ENCODE measurements around the gene EPHB1.

The EPHB1 gene

GRCh38 chr3:134857776-134858362 lies 62.8 kb downstream of the EPHB1 start:
- no peak overlapping the region for H3K4me3 ChIP-seq (ENCODE audit: low read depth, low read length)
- no peak for TF ChIP-seq CTCF (IDR thresholded peaks at IDR 0.05; ENCODE audit: low read depth, low read length, missing control alignments)
- DNase-seq (ENCODE audit: low read depth): no peak
- in situ Hi-C loops (cut with HindIII; ENCODE audit: low sequenced_read_pairs): no loop called here

DNA sequence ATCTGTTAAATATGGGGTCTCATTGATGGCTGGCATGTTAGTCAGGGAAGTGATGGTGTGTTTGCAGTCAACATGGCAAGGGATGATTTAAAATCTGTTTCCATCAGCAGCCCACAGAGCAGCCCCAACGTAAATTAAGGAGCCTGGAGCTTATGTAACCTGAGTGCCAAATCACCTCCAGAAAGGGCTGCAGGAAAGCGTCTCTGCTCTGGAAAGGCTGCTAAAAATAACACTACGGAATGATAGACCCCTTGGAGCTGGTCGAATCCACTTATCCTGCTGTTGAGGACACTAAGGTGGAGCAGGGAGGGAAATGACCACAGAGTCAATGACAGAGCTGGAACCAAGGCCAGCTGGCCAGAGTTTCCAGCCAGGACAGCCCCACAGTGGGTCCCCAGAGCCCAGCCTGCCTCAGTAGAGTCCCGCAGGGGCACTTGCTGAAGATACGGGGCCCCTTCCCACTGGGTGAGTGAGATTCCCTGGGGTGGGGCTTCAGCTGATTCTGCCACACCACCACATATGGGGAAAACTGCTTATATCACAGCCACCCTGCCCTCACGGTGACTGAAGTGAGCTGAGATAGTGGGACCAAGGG lies 63.5 kb downstream of the EPHB1 start:
- H3K4me3 ChIP-seq (ENCODE audit: low read depth, low read length): no peak overlapping the region
- in situ Hi-C loops (cut with HindIII; ENCODE audit: low sequenced_read_pairs): no loop called here

GRCh38 chr3:134859341-134859740 lies 64.3 kb downstream of the EPHB1 start:
- TF ChIP-seq CTCF (IDR thresholded peaks at IDR 0.05; ENCODE audit: low read depth, low read length, missing control alignments): no peak
- no peak overlapping the region for H3K4me3 ChIP-seq (ENCODE audit: low read depth, low read length)
- in situ Hi-C loops (cut with HindIII; ENCODE audit: low sequenced_read_pairs): no loop called here

More for the DNA sequence above, 63.5 kb downstream of the EPHB1 start:
- no peak for TF ChIP-seq CTCF (IDR thresholded peaks at IDR 0.05; ENCODE audit: low read depth, low read length, missing control alignments)
- no peak for DNase-seq (ENCODE audit: low read depth)

GRCh38 chr3:134860141-134860540 lies 65.1 kb downstream of the EPHB1 start:
- in situ Hi-C loops (cut with HindIII; ENCODE audit: low sequenced_read_pairs): no loop called here
- DNase-seq (ENCODE audit: low read depth): no peak
- no peak overlapping the region for H3K4me3 ChIP-seq (ENCODE audit: low read depth, low read length)
- TF ChIP-seq CTCF (IDR thresholded peaks at IDR 0.05; ENCODE audit: low read depth, low read length, missing control alignments): no peak

More at GRCh38 chr3:134859341-134859740, 64.3 kb downstream of the EPHB1 start:
- no peak for DNase-seq (ENCODE audit: low read depth)

- H3K4me3 ChIP-seq (ENCODE audit: low read depth, low read length): no peak overlapping the region
- no peak for DNase-seq (ENCODE audit: low read depth)
- TF ChIP-seq CTCF (IDR thresholded peaks at IDR 0.05; ENCODE audit: low read depth, low read length, missing control alignments): no peak
- in situ Hi-C loops (cut with HindIII; ENCODE audit: low sequenced_read_pairs): no loop called here
Observed at GRCh38 chr3:134863915-134864314, 68.9 kb downstream of the EPHB1 start.

DNA sequence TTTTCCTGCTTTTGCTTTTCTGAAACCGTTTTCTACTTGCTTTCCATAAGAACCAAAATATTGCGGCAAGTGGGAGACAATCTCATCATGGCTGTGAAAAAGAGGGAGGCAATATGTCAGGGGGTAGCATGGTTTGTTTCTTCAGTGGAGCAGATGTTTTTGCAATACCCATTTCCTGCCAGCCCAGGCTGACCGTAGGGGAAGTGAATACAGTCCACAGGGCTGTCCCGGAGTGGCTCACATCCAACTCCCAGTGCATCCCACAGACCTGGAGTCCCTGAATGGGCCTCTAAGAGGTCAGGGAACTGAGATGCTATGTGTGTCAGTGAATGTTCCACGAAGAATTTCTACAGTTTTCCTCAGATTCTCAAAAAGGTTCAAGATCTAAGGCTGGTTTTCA lies 69.6 kb downstream of the EPHB1 start:
- in situ Hi-C loops (cut with HindIII; ENCODE audit: low sequenced_read_pairs): no loop called here
- H3K4me3 ChIP-seq (ENCODE audit: low read depth, low read length): no peak overlapping the region
- no peak for TF ChIP-seq CTCF (IDR thresholded peaks at IDR 0.05; ENCODE audit: low read depth, low read length, missing control alignments)
- DNase-seq (ENCODE audit: low read depth): no peak
